Activated B cell treated with CpG ODN at 0.5 μM for 24 hours (primary cell): ENCODE measurements around the gene CH25H. TPM values are rescaled to one million over a fixed set of nuclear protein-coding genes. Genes with fewer than 3 reads are reported as not detected.

Source experiments
- ATAC-seq: fragments of 200-7000 bp; cut with Tn5 transposase; one replicate; pipeline ENCODE4 v1.10.0; 2021; ENCODE audit warnings: low read depth, mild to moderate bottlenecking, moderate library complexity
- CTCF ChIA-PET: fragments of 350-600 bp; sonication (Branson Sonifier 250); formaldehyde crosslinking; loops from one replicate; lab custom pipeline; 2021; ENCODE audit warnings: antibody characterized with exemption; lab: Charles Lee
- POLR2A ChIA-PET: fragments of 350-600 bp; sonication (Branson Sonifier 250); formaldehyde crosslinking; loops from one replicate; lab custom pipeline; 2021; ENCODE audit warnings: antibody characterized with exemption; lab: Charles Lee
- DNase-seq: peaks from one replicate; pipeline ENCODE4 v3.0.0; 2022
- H3K27ac Mint-ChIP-seq: one replicate; pipeline ENCODE4 v1.8.0; 2020; ENCODE audit warnings: mixed read lengths
- H3K27me3 Mint-ChIP-seq: one replicate; pipeline ENCODE4 v1.8.0; 2021; ENCODE audit warnings: mixed read lengths
- H3K36me3 Mint-ChIP-seq: one replicate; pipeline ENCODE4 v1.8.0; 2021; ENCODE audit warnings: low read depth, mixed read lengths
- H3K4me1 Mint-ChIP-seq: one replicate; pipeline ENCODE4 v1.8.0; 2021; ENCODE audit warnings: mixed read lengths
- H3K4me3 Mint-ChIP-seq: one replicate; pipeline ENCODE4 v1.8.0; 2020; ENCODE audit warnings: mild to moderate bottlenecking, mixed read lengths
- H3K9me3 Mint-ChIP-seq: one replicate; pipeline ENCODE4 v1.8.0; 2020; ENCODE audit warnings: mixed read lengths
- intact Hi-C: fragments of 100-400 bp; cut with micrococcal nuclease; formaldehyde crosslinking; loops from one replicate; pipeline ENCODE4 v1.15.1; 2024
- total RNA-seq: library from RNA; stranded (reverse); gene quantifications from 2 replicates; pipeline ENCODE4 v1.2.3, GENCODE V29; 2022
- TF ChIP-seq, protein P1 (sequence below): fragments of 200-600 bp; IDR thresholded peaks from one replicate; pipeline ENCODE4 v1.8.0; 2022; ENCODE audit warnings: antibody characterized with exemption, mild to moderate bottlenecking

The CH25H gene
- total RNA-seq, 1 donor from 2014 or later, result not detected

DNA sequence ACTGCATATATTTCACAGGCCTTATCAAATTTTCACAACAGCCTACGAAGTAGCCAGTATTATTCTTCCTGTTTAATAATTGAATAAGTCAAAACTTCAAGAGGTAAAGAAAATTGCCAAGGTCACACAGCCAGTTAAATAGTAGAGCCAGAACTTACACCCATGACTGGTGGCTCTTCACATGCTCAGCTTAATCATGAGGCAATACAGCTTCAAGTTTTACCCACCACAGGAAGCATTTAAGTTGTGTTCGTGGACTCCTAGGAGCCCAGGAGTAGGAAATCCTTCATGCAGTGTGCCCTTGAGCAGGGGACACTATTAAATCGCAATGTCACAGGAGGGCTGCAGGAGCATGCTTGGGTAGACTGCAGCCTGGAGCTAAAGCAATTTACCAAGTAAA, 33.4 kb upstream of the CH25H start:
- POLR2A ChIA-PET, result interaction anchor here (0.6 kb wide), 1 partner anchor 161 kb away, joined by 4 read pairs; no protein-coding TSS in a partner anchor
- intact Hi-C loops, result no loop called here
- H3K4me1 Mint-ChIP-seq, result peaks cover 36% of the 10 kb centered on the region

DNA sequence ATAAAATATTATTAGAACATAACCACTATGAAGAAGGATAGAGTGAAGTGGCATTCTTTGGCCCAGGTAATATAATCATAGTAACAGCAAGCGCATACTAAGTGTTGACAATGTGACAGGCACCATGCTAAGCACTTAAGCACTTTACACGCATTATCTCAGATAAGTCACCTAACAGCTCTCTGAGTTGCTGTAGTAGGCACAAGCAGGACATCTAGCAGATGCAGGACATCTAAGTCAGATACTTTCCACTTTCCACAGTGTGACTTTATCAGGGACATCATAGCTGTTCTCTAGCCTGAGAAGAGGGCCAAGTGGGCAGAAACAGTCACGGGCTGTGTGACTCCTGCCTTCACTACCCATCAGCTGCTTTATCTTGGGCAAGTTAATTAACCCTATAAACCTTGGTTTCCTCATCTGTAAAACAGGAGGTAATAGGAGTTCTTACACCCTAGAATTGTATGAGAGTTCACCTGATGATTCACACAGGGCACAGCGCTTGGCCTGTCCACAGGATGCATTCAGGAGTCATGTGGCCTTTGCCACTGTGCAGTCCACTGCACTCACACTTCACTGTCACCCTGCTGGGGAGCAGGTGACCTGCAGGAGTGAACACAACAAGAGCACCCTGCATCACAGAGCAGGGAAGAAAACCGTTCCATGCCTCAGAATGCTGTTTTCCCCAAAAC, 32.0 kb upstream of the CH25H start:
- ChIA-PET CTCF (interaction anchor here (0.8 to 1.2 kb wide), 2 partner anchors 9 to 21 kb away, joined by 3 read pairs; no protein-coding TSS in a partner anchor), POLR2A (no interaction called here)
- no peak overlapping the region for H3K4me3 Mint-ChIP-seq
- peaks cover 25% of the 10 kb centered on the region for H3K4me1 Mint-ChIP-seq
- intact Hi-C loops, result no loop called here
- H3K27me3 Mint-ChIP-seq, result no peaks in the 10 kb centered on the region
- ATAC-seq (no peak), DNase-seq (no peak)
- no peak overlapping the region for H3K27ac Mint-ChIP-seq
- H3K9me3 Mint-ChIP-seq, result no peaks in the 10 kb centered on the region
- H3K36me3 Mint-ChIP-seq, result peaks cover 46% of the 10 kb centered on the region
- TF ChIP-seq, protein P1, sequence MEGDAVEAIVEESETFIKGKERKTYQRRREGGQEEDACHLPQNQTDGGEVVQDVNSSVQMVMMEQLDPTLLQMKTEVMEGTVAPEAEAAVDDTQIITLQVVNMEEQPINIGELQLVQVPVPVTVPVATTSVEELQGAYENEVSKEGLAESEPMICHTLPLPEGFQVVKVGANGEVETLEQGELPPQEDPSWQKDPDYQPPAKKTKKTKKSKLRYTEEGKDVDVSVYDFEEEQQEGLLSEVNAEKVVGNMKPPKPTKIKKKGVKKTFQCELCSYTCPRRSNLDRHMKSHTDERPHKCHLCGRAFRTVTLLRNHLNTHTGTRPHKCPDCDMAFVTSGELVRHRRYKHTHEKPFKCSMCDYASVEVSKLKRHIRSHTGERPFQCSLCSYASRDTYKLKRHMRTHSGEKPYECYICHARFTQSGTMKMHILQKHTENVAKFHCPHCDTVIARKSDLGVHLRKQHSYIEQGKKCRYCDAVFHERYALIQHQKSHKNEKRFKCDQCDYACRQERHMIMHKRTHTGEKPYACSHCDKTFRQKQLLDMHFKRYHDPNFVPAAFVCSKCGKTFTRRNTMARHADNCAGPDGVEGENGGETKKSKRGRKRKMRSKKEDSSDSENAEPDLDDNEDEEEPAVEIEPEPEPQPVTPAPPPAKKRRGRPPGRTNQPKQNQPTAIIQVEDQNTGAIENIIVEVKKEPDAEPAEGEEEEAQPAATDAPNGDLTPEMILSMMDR, result no peak

More for the DNA sequence above, 33.4 kb upstream of the CH25H start:
- DNase-seq, result no peak
- TF ChIP-seq, protein P1, result no peak
- H3K27me3 Mint-ChIP-seq, result no peaks in the 10 kb centered on the region
- H3K27ac Mint-ChIP-seq, result no peak overlapping the region
- no peak for ATAC-seq
- no peak overlapping the region for H3K4me3 Mint-ChIP-seq
- H3K36me3 Mint-ChIP-seq, result peaks cover 33% of the 10 kb centered on the region
- CTCF ChIA-PET, result interaction anchor here (1.2 kb wide), 1 partner anchor 10 kb away, joined by 3 read pairs; no protein-coding TSS in a partner anchor
- H3K9me3 Mint-ChIP-seq, result no peaks in the 10 kb centered on the region

DNA sequence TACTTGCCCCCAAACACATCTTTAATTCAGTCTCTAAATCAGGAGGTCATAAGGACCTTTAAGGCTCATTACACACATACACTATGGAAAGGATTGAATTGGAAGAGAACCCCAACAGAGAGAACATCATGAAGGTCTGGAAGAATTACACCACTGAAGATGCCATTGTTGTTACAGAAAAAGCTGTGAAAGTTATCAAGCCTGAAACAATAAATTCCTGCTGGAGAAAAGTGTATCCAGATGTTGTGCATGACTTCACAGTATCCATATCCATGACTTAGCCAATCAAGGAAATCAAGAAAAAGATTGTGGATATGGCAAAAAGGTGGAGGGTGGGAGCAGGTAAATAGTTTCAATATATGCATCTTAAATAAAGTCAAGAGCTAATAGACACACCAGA, 30.7 kb upstream of the CH25H start:
- H3K4me1 Mint-ChIP-seq, result peaks cover 12% of the 10 kb centered on the region
- intact Hi-C loops, result no loop called here
- DNase-seq (no peak), ATAC-seq (no peak)
- POLR2A ChIA-PET, result no interaction called here
- no peaks in the 10 kb centered on the region for H3K9me3 Mint-ChIP-seq
- H3K4me3 Mint-ChIP-seq, result no peak overlapping the region
- no peak overlapping the region for H3K27ac Mint-ChIP-seq
- TF ChIP-seq, protein P1, result no peak
- CTCF ChIA-PET, result no interaction called here
- H3K36me3 Mint-ChIP-seq, result peaks cover 55% of the 10 kb centered on the region
- no peaks in the 10 kb centered on the region for H3K27me3 Mint-ChIP-seq

DNA sequence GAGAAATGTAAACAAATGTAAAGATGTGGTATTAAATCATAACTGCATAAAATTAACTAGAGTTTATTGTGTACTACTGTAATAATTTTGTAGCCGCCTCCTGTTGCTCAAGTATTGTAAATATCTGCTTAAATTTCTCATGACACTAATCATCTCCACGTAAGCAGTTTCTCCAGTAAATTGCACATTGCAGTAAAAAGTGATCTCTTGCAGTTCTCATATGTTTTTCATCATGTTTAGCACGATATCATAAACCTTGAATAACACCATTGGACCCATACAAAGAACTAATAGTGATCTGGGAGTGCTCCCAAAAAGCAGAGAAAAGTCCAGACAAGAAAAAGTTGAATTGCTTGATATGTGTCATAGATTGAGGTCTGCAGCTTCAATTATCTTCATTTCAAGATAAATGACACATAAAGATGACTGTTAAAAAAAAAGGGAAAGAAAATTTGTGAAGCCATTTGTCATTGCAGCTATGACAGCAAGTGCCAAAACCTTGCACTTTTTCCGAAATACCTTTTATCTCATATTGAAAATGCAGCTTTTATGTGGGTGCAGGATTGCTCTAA, 29.2 kb upstream of the CH25H start:
- Mint-ChIP-seq H3K27me3 (no peaks in the 10 kb centered on the region), H3K27ac (no peak overlapping the region), H3K9me3 (no peaks in the 10 kb centered on the region), H3K4me3 (no peak overlapping the region), H3K4me1 (peaks cover 2% of the 10 kb centered on the region), H3K36me3 (peaks cover 65% of the 10 kb centered on the region)
- TF ChIP-seq, protein P1, result no peak
- ATAC-seq (no peak), DNase-seq (no peak)
- CTCF ChIA-PET, result no interaction called here
- POLR2A ChIA-PET, result no interaction called here
- intact Hi-C loops, result no loop called here

DNA sequence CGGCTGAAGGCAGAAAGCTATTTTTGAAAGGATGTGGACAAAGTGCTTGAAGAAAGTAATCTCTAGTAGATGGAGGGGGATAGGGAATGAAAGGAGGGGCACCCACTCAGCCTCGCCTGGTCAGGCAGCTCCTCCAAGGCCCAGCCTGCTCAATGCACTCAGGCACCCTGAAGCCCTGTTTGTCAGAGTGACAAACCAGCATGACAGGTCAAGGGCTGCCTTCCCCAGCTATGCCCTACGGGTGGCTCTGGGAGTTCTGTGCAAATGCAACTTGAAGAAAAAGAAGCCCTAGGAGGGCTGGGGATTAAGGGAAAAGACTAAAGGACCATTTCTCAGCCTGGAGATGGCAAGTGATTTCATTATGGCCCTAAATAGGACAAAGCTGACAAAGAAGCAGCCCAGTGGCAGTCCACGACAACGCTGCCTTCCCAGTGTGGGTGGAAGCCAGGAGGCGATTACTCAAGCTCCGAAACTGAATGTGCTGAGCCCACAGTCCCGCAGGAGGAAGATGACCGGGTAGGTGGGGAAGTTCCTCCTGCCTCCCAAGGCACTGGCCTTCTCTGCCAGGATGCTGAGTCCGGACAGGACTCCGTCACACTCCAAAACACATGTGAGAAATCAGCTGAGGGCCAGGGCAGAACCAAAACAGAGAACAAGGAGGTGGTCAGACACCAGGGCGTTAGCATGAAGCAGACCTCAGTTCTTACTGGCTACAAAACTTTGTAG, 28.1 kb upstream of the CH25H start:
- ChIA-PET POLR2A (no interaction called here), CTCF (no interaction called here)

More for the DNA sequence above, 28.1 kb upstream of the CH25H start:
- TF ChIP-seq, protein P1, result no peak
- Mint-ChIP-seq H3K4me1 (no peaks in the 10 kb centered on the region), H3K27me3 (no peaks in the 10 kb centered on the region), H3K36me3 (peaks cover 67% of the 10 kb centered on the region), H3K27ac (no peak overlapping the region), H3K4me3 (no peak overlapping the region), H3K9me3 (no peaks in the 10 kb centered on the region)
- DNase-seq (no peak), ATAC-seq (no peak)
- intact Hi-C loops, result no loop called here
